IPS DF 4.7 (cell line): ENCODE data around the gene RIT1.
A peak's percentile ranks its signal among the peaks of the same experiment; 100 is the strongest.
"Not testable (repeated sequence)": the region's sequence is repeated elsewhere in the genome, so short reads cannot be mapped to it uniquely, and the experiment has no call there.

ENCODE experiments used
- DNase-seq: peaks from one replicate; pipeline ENCODE4 v3.0.0-alpha.2; 2013; ENCODE audit warnings: low spot score; ENCODE audit errors: extremely low read depth

The RIT1 gene

GRCh38 chr1:155934097-155934935 is 23.2 kb upstream of the RIT1 start, which contains the start of gene KHDC4:
Gene KHDC4, minus strand, starts transcription at chr1:155934413. Its CDS starts 40 bp downstream, at chr1:155934373.
- DNase-seq, result peak; percentile 99

GRCh38 chr1:155933591-155934096 is 22.5 kb upstream of the RIT1 start:
- no peak for DNase-seq

- DNase-seq, result no peak
Observed at GRCh38 chr1:155932487-155932886, 21.3 kb upstream of the RIT1 start.

- DNase-seq, result no peak
Observed at GRCh38 chr1:155932081-155932480, 20.9 kb upstream of the RIT1 start.

GRCh38 chr1:155931332-155932038 is 20.3 kb upstream of the RIT1 start:
- DNase-seq, result no peak

GRCh38 chr1:155930725-155931124 is 19.6 kb upstream of the RIT1 start:
- not testable (repeated sequence) for DNase-seq

- no peak for DNase-seq
Observed at GRCh38 chr1:155929057-155929456, 17.9 kb upstream of the RIT1 start.

- no peak for DNase-seq
Observed at GRCh38 chr1:155925506-155925905, 14.4 kb upstream of the RIT1 start.

- DNase-seq, result no peak
Observed at GRCh38 chr1:155920717-155921116, 9.6 kb upstream of the RIT1 start.

GRCh38 chr1:155919801-155920200 is 8.7 kb upstream of the RIT1 start:
- no peak for DNase-seq

- no peak for DNase-seq
Observed at GRCh38 chr1:155918660-155919059, 7.5 kb upstream of the RIT1 start.

- DNase-seq, result no peak
Observed at GRCh38 chr1:155913969-155914757, 3.0 kb upstream of the RIT1 start.

GRCh38 chr1:155912056-155912536 is 947 bp upstream of the RIT1 start:
- DNase-seq, result no peak

GRCh38 chr1:155910621-155911121 is 478 bp downstream of the RIT1 start:
- DNase-seq, result no peak

GRCh38 chr1:155909894-155910293 is 1.3 kb downstream of the RIT1 start:
- no peak for DNase-seq

GRCh38 chr1:155904261-155904660 is 6.9 kb downstream of the RIT1 start:
- DNase-seq, result no peak

- no peak for DNase-seq
Observed at GRCh38 chr1:155900161-155900560, 11.0 kb downstream of the RIT1 start.

GRCh38 chr1:155899683-155900082 is 11.5 kb downstream of the RIT1 start:
- DNase-seq, result no peak

- DNase-seq, result no peak
Observed at GRCh38 chr1:155898888-155899287, 12.3 kb downstream of the RIT1 start.

GRCh38 chr1:155897746-155898145 is 13.4 kb downstream of the RIT1 start:
- DNase-seq, result no peak

GRCh38 chr1:155896476-155896875 is 14.7 kb downstream of the RIT1 start:
- DNase-seq, result not testable (repeated sequence)
